ENCODE measurements around the gene NARS2.

Gene NARS2

DNA sequence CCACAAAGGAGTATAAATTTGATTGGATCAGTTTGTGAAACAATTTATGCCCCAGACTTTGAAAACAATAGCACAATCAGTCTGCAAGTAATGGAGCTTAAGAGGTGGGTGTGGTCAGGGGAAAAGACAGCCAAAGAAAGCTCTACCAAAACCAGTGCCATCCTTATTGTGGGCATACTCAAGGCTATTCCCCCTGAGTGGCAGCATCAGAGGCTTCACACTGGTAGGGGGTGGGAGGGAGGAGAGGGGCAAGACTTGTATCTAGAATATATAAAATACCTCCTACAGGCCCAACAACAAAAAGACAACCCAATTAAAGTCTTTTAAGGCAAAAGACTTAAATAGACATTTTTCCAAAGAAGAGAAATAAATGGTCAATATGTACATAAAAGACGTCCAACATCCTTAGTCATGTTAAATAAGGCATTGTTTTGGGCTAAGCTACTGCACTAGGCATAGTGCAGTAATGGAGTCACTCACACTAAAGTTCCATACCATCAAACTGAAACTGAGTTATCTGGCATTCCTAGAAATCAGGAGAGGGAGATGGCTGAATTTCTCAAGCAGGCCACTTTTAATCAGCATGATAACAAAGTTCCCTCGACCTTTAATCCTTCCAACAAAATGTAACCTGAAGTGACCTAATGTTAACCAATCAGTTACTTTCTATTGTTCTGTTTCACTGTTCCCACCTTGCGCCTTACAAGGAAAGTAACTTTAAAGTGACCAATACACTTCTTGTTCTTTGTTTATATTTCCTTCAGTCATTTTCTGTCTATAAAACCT is 24.8 kb downstream of the NARS2 start:
- H3K27ac ChIP-seq = no peak overlapping the region
- TF ChIP-seq, protein P1, sequence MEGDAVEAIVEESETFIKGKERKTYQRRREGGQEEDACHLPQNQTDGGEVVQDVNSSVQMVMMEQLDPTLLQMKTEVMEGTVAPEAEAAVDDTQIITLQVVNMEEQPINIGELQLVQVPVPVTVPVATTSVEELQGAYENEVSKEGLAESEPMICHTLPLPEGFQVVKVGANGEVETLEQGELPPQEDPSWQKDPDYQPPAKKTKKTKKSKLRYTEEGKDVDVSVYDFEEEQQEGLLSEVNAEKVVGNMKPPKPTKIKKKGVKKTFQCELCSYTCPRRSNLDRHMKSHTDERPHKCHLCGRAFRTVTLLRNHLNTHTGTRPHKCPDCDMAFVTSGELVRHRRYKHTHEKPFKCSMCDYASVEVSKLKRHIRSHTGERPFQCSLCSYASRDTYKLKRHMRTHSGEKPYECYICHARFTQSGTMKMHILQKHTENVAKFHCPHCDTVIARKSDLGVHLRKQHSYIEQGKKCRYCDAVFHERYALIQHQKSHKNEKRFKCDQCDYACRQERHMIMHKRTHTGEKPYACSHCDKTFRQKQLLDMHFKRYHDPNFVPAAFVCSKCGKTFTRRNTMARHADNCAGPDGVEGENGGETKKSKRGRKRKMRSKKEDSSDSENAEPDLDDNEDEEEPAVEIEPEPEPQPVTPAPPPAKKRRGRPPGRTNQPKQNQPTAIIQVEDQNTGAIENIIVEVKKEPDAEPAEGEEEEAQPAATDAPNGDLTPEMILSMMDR (conservative IDR thresholded peaks at IDR 0.05) = no peak
- no peak for TF ChIP-seq ZFX (IDR thresholded peaks at IDR 0.05)

DNA sequence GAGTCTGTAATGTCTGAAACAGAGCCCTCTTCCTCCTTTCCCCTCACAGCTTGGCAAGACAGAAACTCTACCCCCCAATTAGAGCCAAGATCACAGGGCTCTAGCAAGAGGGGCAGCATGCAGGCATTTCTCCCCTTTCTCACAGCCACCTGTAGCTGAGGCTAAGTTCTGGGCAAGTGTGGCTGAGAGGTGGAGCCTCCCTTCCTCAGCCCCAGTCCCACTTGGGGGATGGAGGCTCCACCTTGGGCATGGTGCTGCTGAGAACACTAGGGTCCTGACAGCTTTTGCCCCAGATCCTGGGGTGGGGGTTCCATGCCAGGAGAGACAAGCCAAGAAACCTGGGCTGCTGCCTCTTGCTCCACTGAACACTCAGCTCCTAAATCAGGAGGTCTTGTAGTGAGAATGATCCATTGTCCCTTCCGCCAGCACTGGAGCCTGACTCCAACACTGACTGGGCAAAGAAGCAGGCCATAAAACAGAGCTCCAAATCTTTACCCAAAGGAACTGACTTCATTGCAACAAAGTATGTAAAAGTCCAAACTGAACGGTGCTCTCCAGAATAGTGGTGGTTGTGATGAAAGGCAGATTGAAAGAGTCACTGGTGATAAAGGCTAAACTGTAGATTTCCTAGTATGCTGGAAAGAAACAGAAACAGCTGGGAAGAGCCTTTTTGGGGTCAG is 25.6 kb downstream of the NARS2 start:
- no peak for TF ChIP-seq ZFX (IDR thresholded peaks at IDR 0.05)
- TF ChIP-seq, protein P1 (conservative IDR thresholded peaks at IDR 0.05) = no peak
- H3K27ac ChIP-seq = no peak overlapping the region

DNA sequence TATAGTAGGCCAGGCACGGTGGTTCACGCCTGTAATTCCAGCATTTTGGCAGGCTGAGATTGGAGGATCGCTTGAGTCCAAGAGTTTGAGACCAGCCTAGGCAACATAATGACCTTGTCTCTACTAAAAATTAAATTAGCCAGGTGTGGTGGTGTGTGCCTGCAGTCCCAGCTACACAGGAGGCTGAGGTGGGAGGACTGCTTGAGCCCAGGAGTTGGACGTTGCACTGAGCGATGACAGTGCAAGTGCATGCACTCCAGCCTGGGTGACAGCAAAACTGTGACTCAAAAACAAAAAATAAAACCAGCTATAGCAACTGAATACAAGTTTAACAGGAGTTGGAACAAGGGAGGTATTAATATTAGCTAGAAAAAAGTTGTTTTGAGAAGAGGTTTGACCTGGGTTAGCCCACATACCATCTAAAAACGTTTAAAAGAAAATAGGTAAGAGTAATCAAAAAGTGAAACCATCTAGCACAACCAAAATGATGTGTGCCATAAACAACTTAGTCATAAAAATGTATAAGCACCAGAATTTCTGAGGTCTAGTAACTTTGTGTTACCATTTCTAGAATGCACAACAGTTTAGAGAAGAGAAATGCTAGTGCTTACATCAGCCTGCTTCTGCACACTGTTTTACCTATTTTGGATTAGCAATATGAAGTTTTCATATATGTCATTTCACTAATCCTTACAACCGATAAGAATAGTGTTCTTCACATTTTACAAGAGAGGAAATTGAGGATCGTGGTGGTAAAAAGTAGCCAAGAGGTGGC is 26.5 kb downstream of the NARS2 start:
- H3K27ac ChIP-seq = no peak overlapping the region
- TF ChIP-seq, protein P1 (conservative IDR thresholded peaks at IDR 0.05) = no peak
- TF ChIP-seq ZFX (IDR thresholded peaks at IDR 0.05) = no peak

DNA sequence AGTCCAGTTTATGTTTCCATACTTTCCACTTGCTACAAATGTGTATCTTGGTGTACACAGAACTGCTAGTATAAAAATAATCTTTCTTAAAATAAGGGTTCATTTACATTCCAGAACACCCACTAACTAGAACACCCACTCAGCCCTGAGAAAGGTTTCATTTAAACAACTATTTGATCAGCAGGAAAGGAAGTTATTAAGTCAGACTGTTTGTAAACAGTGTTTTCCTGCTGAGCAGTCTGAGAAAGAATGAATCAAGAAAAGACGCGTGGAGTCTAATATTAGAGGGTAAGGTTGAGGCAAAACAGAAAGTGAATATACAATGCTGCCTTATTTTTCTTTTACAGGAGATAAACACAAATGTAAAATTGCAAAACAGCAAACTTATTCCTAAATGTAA is 32.7 kb downstream of the NARS2 start:
- H3K27ac ChIP-seq = no peak overlapping the region
- TF ChIP-seq, protein P1 (conservative IDR thresholded peaks at IDR 0.05) = no peak
- no peak for TF ChIP-seq ZFX (IDR thresholded peaks at IDR 0.05)

DNA sequence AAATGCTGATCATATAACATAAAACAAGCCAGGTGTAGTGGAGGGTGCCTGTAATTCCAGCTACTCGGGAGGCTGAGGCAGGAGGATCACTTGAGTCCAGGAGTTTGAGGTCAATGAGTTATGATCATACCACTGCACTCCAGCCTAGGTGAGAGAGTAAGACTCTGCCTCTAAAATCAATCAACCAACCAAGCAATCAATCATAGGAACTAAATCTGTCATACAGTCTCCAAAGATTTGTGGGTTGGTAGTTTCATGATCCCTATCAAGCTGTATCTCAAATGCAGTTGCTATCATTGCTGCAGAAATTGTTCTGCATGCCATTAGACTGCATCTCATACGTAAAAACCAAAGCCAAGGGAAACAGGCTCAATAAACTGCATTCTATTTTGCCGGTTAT is 33.1 kb downstream of the NARS2 start:
- TF ChIP-seq, protein P1 (conservative IDR thresholded peaks at IDR 0.05) = no peak
- H3K27ac ChIP-seq = no peak overlapping the region

DNA sequence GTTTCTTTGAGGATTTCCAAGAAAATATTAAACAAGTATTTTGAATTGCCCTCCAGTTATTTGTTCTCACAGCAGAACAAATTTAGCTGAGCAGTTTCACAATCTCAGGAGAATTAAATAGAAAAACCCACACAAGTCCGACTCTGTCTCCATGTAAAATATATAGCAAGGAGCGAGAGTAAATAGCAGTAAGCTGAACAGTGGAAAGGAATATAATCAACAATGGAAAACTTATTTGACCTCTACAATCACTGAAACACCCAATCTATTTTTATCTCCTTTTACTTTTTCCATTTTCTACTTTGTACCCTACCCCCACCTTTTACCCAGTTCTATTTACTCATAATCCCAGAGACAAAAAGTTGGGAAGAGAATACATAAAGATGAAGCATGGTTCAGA is 34.4 kb downstream of the NARS2 start:
- TF ChIP-seq, protein P1 (conservative IDR thresholded peaks at IDR 0.05) = no peak
- no peak for TF ChIP-seq ZFX (IDR thresholded peaks at IDR 0.05)
- no peak overlapping the region for H3K27ac ChIP-seq

DNA sequence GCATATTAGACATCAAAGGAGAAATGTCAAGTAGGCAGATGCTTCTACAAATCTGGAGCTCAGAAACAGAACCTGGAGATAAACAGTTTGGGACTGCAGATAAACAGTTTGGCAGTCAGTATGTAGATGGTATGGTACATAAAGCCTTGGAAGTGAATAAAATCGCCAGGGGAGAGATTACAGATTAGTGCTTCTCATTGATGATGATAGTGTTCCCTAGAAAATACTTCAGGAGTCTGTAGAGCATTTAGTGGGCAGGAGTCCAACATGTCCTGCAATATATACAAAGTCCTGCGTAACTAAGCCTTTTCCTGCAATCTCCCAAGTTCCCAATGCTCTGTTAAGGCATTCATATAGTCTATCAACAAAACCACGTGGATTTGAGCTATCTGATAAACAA is 35.2 kb downstream of the NARS2 start:
- TF ChIP-seq, protein P1 (conservative IDR thresholded peaks at IDR 0.05) = no peak
- no peak for TF ChIP-seq ZFX (IDR thresholded peaks at IDR 0.05)
- no peak overlapping the region for H3K27ac ChIP-seq

Measured in C4-2B (cell line).